MM.1S (cell line): ENCODE data around the gene IRS1.
A peak's percentile ranks its signal among the peaks of the same experiment; 100 is the strongest.

Experiments used
- CTCF ChIP-seq: fragments of 300-600 bp; sonication (generic); IDR thresholded peaks from 2 replicates; pipeline ENCODE4 v1.5.1; 2016; ENCODE audit warnings: antibody characterized with exemption, low read length, mixed read lengths
- EZH2 ChIP-seq: fragments of 300-600 bp; sonication (generic); optimal IDR thresholded peaks from 2 replicates; pipeline ENCODE3; 2017; ENCODE audit warnings: low read depth, mild to moderate bottlenecking, antibody characterized with exemption, low read length, mixed read lengths

DNA sequence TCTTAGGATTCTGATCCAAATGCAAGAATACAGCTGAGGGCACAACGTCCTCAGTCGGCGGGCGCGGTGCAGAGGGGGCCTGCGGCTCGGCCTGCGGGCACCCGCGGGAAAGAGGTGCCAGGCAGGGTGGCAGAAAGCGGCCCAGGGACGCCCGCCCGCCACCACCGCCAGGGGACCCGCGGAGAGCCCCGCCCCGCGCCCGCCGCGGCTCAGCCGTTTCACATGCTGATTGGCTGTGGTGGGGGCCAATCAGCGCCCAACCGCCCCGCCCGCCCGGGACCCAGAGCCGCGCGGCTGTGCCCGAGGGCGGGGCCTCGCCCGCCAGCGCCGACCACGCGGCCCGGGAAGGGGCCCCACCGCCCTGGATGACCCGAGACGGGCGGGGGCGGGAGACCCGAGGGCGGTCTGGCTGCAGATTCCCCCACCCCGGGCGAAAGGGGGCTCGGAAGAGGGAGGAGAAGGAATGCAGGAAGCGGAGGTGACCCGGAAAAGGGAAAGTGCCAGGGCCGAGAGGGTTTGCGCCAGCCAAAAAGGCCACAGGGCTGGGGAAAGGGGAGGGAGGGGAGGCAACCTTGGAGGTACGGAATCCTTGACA is 8.0 kb downstream of the IRS1 start:
- TF ChIP-seq CTCF: peak; percentile 29
- no peak for TF ChIP-seq EZH2
